ENCODE data around the gene WASHC3. TPM values are rescaled to one million over a fixed set of nuclear protein-coding genes. Genes with fewer than 3 reads are reported as not detected.
"Not testable (repeated sequence)": the region's sequence is repeated elsewhere in the genome, so short reads cannot be mapped to it uniquely, and the experiment has no call there.

Gene WASHC3
- total and polyA plus RNA-seq, 2 donors (not counting 3 experiments of a cell fraction or from before 2014, with no cell fraction given): 27.8 to 28.8 TPM

GRCh38 chr12:102018607-102019006 lies 43.2 kb downstream of the WASHC3 start:
- CTCF ChIA-PET; H3K9me1 ChIP-seq (replicated peaks; ENCODE audit: control insufficient read depth, extremely low read depth, insufficient read depth, low read length); H3K4me3 ChIP-seq (replicated peaks in 1 of 3; ENCODE audit: insufficient read depth in 1 of 3, low read depth in 1 of 3, low read length in 3 of 3); H2AFZ ChIP-seq (ENCODE audit: low read depth, low read length); H3K27me3 ChIP-seq (ENCODE audit: control insufficient read depth in 2 of 2, insufficient read depth in 2 of 2, low read length in 2 of 2); H3K79me2 ChIP-seq (ENCODE audit: control insufficient read depth, insufficient read depth, low read length); FAIRE-seq; POLR2A ChIA-PET; DNase-seq (ENCODE audit: low read depth, low spot score); intact Hi-C loops (cut with micrococcal nuclease); H3K36me3 ChIP-seq (ENCODE audit: control insufficient read depth in 2 of 2, extremely low read depth in 1 of 2, insufficient read depth in 2 of 2, low read length in 2 of 2); H4K20me1 ChIP-seq (replicated peaks; ENCODE audit: control insufficient read depth, extremely low read depth, insufficient read depth, low read length); H3K4me2 ChIP-seq (ENCODE audit: insufficient read depth, low read length); H3K27ac ChIP-seq (ENCODE audit: insufficient read depth, low read depth, low read length); BruUV-seq (replicated peaks); H3K9me3 ChIP-seq (replicated peaks; ENCODE audit: control insufficient read depth, insufficient read depth, low read length); H3K4me1 ChIP-seq (ENCODE audit: control insufficient read depth, extremely low read depth, insufficient read depth, low read length); H3K9ac ChIP-seq (replicated peaks; ENCODE audit: extremely low read depth, insufficient read depth, low read length); dilution Hi-C loops (cut with MboI; ENCODE audit: extremely low pct_ligation_motif_present, low sequenced_read_pairs): not testable (repeated sequence)

GRCh38 chr12:102016472-102016871 lies 45.3 kb downstream of the WASHC3 start:
- H3K27me3 ChIP-seq (ENCODE audit: control insufficient read depth in 2 of 2, insufficient read depth in 2 of 2, low read length in 2 of 2): no peaks in the 10 kb centered on the region
- H3K27ac ChIP-seq (ENCODE audit: insufficient read depth, low read depth, low read length): no peak overlapping the region
- no peak for TF ChIP-seq POLR2A (IDR thresholded peaks at IDR 0.05; ENCODE audit: low read depth, low read length)
- no peak for TF ChIP-seq JUN (IDR thresholded peaks at IDR 0.05; ENCODE audit: borderline replicate concordance, insufficient read depth, insufficient read length, low read depth)
- no peak for TF ChIP-seq POLR2AphosphoS5 (IDR thresholded peaks at IDR 0.05; ENCODE audit: insufficient read depth, low read depth, low read length)
- no peak for TF ChIP-seq MAX (IDR thresholded peaks at IDR 0.05; ENCODE audit: insufficient read depth, insufficient read length)
- TF ChIP-seq GATA2 (IDR thresholded peaks at IDR 0.05; ENCODE audit: insufficient read depth, insufficient read length, low read depth, low read length): no peak
- TF ChIP-seq EZH2 (IDR thresholded peaks at IDR 0.05; ENCODE audit: borderline replicate concordance, low read depth, low read length, severe bottlenecking): no peak
- peak; percentile 41 for TF ChIP-seq FOS (IDR thresholded peaks at IDR 0.05; ENCODE audit: borderline replicate concordance, insufficient read depth, low read length)
- TF ChIP-seq CTCF (IDR thresholded peaks at IDR 0.05; ENCODE audit: extremely low read depth in 1 of 2, insufficient read depth in 1 of 2, low read depth in 1 of 2, low read length in 2 of 2): no peak
- H3K9me1 ChIP-seq (replicated peaks; ENCODE audit: control insufficient read depth, extremely low read depth, insufficient read depth, low read length): no peaks in the 10 kb centered on the region
- H3K9me3 ChIP-seq (replicated peaks; ENCODE audit: control insufficient read depth, insufficient read depth, low read length): no peaks in the 10 kb centered on the region
- no peaks in the 10 kb centered on the region for H3K4me1 ChIP-seq (ENCODE audit: control insufficient read depth, extremely low read depth, insufficient read depth, low read length)
- no peak overlapping the region for H3K4me2 ChIP-seq (ENCODE audit: insufficient read depth, low read length)
- POLR2A ChIA-PET: no interaction called here
- no peak overlapping the region for H3K4me3 ChIP-seq (replicated peaks in 1 of 3; ENCODE audit: insufficient read depth in 1 of 3, low read depth in 1 of 3, low read length in 3 of 3)
- intact Hi-C loops (cut with micrococcal nuclease): no loop called here
- H2AFZ ChIP-seq (ENCODE audit: low read depth, low read length): no peak overlapping the region
- H4K20me1 ChIP-seq (replicated peaks; ENCODE audit: control insufficient read depth, extremely low read depth, insufficient read depth, low read length): no peaks in the 10 kb centered on the region
- no TSS peak for BruUV-seq (replicated peaks)
- dilution Hi-C loops (cut with MboI; ENCODE audit: extremely low pct_ligation_motif_present, low sequenced_read_pairs): no loop called here
- CTCF ChIA-PET: no interaction called here
- no peaks in the 10 kb centered on the region for H3K79me2 ChIP-seq (ENCODE audit: control insufficient read depth, insufficient read depth, low read length)
- H3K9ac ChIP-seq (replicated peaks; ENCODE audit: extremely low read depth, insufficient read depth, low read length): no peak overlapping the region
- no peaks in the 10 kb centered on the region for H3K36me3 ChIP-seq (ENCODE audit: control insufficient read depth in 2 of 2, extremely low read depth in 1 of 2, insufficient read depth in 2 of 2, low read length in 2 of 2)
- DNase-seq (ENCODE audit: low read depth, low spot score) (no peak), FAIRE-seq (no peak)

Data from endothelial cell of umbilical vein (primary cell).